WERI-Rb-1 (cell line): ENCODE data around the gene LYRM4.

Experiments
- DNase-seq: peaks from one replicate; pipeline ENCODE4 v3.0.0-alpha.2; 2020
- H3K27ac ChIP-seq: fragments of 250-450 bp; sonication (Bioruptor Pico); 2 replicates; pipeline ENCODE4 v1.5.1; 2020; ENCODE audit warnings: mild to moderate bottlenecking, moderate library complexity
- H3K27me3 ChIP-seq: fragments of 250-450 bp; sonication (Bioruptor Pico); 2 replicates; pipeline ENCODE4 v1.5.1; 2021; ENCODE audit warnings: mild to moderate bottlenecking, low read depth, moderate library complexity; ENCODE audit not compliant: insufficient read depth, severe bottlenecking
- H3K36me3 ChIP-seq: fragments of 250-450 bp; sonication (Bioruptor Pico); 2 replicates; pipeline ENCODE4 v1.5.1; 2020; ENCODE audit warnings: mild to moderate bottlenecking, moderate library complexity
- H3K4me3 ChIP-seq: 2 replicates; pipeline ENCODE4 v1.5.1; 2011; ENCODE audit warnings: low read depth, mild to moderate bottlenecking, control low read depth, low read length
- H3K9me3 ChIP-seq: fragments of 250-450 bp; sonication (Bioruptor Pico); 2 replicates; pipeline ENCODE4 v1.5.1; 2021; ENCODE audit warnings: mild to moderate bottlenecking, moderate library complexity; ENCODE audit not compliant: severe bottlenecking
- TF ChIP-seq, protein P1 (sequence below): IDR thresholded peaks from 2 replicates; pipeline ENCODE4 v1.5.1; 2011; ENCODE audit warnings: low read depth, mild to moderate bottlenecking, control low read depth, inconsistent platforms, low read length

Gene LYRM4

DNA sequence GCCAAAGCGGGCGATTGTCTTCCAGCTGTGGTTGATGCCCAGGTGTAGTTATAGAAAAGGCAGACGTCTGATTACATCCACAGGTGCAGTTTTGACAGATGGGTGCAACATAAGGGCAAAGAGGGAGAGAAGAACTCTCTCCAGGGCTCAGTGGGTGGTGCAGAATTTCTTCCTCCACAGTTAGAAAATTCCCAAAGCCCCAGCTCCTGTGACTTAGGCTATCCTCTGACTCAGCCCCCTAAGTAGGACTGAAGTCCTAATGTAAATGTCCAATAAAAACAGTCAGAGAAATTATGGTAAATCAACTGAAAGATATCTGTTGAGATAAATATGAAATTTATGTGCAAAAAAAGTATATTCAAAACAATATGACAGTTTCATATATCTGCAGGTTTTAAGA, 31.4 kb downstream of the LYRM4 start:
- TF ChIP-seq, protein P1, sequence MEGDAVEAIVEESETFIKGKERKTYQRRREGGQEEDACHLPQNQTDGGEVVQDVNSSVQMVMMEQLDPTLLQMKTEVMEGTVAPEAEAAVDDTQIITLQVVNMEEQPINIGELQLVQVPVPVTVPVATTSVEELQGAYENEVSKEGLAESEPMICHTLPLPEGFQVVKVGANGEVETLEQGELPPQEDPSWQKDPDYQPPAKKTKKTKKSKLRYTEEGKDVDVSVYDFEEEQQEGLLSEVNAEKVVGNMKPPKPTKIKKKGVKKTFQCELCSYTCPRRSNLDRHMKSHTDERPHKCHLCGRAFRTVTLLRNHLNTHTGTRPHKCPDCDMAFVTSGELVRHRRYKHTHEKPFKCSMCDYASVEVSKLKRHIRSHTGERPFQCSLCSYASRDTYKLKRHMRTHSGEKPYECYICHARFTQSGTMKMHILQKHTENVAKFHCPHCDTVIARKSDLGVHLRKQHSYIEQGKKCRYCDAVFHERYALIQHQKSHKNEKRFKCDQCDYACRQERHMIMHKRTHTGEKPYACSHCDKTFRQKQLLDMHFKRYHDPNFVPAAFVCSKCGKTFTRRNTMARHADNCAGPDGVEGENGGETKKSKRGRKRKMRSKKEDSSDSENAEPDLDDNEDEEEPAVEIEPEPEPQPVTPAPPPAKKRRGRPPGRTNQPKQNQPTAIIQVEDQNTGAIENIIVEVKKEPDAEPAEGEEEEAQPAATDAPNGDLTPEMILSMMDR: no peak
- H3K4me3 ChIP-seq: no peak overlapping the region
- H3K9me3 ChIP-seq: no peaks in the 10 kb centered on the region
- H3K27me3 ChIP-seq: no peaks in the 10 kb centered on the region
- H3K36me3 ChIP-seq: no peaks in the 10 kb centered on the region
- no peak for DNase-seq
- H3K27ac ChIP-seq: no peak overlapping the region

DNA sequence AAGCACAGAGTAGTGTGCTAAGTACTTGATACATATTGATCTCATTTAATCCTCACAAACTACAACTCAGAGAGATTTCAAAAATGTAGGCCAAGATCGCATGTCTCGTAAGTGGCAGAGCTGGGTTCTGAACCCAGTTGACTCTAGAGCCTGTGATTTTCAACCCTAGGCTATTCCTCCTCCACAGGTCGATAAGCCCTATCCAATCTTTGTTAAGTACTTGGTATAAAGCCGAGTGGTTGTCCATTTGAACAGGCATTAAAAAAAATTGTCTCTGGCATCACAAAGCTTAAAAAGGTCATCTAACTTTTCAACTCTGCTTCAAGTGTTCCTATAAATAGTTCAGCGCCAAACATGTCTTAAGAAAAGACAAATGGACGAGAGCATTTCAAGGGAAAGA, 37.4 kb downstream of the LYRM4 start:
- Histone ChIP-seq H3K36me3 (peaks cover 5% of the 10 kb centered on the region), H3K4me3 (no peak overlapping the region)
- DNase-seq: peak; percentile 52

DNA sequence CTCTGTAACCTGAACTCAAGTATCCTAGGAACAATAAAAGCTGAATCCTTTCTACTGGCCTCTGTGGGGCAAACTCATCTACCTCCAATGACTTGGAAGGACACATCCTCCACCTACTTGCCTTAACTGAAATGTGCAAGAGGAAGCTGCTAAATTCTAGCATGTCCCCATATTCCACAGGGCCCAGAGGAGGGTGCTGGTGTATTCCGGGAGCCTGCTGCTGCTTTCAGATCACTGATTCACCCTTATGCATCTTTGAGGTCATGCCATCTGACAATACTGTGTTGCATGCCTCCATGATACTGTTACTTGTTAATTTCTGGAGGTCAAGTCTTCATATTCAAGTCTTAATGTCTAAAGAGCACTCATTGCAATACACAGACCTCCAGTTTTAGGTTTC, 40.3 kb downstream of the LYRM4 start:
- Histone ChIP-seq H3K36me3 (peaks cover 5% of the 10 kb centered on the region), H3K27ac (no peak overlapping the region), H3K4me3 (no peak overlapping the region), H3K27me3 (no peaks in the 10 kb centered on the region), H3K9me3 (no peaks in the 10 kb centered on the region)
- no peak for DNase-seq
- TF ChIP-seq, protein P1: 0 out of 2 replicates have a peak, but pooled peaks have one; percentile 17

More for the DNA sequence above, 37.4 kb downstream of the LYRM4 start:
- H3K9me3 ChIP-seq: no peaks in the 10 kb centered on the region
- H3K27me3 ChIP-seq: no peaks in the 10 kb centered on the region
- TF ChIP-seq, protein P1: no peak
- no peak overlapping the region for H3K27ac ChIP-seq

DNA sequence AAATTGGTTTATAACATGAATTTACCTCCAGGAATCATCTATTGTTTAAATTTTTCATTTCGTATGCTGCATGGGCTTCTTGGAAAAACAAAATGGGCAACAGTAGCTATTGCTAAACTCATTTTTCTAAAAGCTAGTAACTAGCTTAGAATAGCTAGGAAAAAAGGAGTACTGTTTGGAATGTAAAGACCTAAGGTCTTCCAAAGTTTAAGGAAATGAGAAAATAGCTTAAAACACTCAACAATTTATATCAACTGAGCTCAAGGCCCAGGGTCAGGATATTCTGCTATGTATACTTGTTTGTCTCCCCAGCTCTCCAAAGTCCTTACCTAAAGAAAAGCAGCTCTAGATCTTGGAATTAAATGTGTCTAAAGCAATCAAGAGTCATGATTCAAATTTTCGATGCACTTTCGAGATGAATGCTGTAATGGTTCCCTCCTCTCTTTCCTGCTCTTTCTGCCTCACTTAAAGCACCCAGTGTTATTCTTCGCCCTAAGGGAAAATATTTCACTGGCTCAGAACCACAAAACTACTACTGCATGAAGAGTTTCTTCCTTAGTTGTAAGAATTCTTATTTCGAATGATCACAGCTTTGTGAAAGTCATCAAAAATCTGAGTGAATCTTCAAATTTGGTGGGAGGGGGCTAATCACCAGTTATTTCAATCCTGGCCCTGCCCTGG, 41.6 kb downstream of the LYRM4 start:
- Histone ChIP-seq H3K9me3 (no peaks in the 10 kb centered on the region), H3K27ac (no peak overlapping the region), H3K27me3 (no peaks in the 10 kb centered on the region), H3K4me3 (no peak overlapping the region), H3K36me3 (peaks cover 11% of the 10 kb centered on the region)
- no peak for DNase-seq
- TF ChIP-seq, protein P1: no peak

DNA sequence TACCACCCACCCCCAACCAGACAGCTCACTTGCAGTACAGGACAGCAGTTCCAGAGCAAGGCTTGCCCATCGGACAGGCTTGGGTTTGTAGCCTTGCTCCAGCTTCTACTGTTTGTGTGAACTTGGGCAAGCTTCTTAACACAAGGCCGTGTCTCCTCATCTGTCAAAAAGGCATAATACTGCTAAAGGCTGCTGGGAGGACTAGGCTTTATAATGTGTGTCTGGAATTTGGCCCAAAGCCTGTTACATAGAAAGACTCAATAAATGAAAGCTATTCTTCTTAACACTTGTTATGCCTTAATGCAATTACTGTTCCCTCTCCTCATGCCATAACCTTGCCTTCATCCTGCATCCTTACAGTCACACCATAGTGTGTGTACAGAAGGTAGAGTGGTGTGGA, 43.4 kb downstream of the LYRM4 start:
- TF ChIP-seq, protein P1: no peak
- peak overlapping the region; percentile 59 for H3K27ac ChIP-seq
- H3K4me3 ChIP-seq: no peak overlapping the region
- H3K9me3 ChIP-seq: no peaks in the 10 kb centered on the region
- peaks cover 28% of the 10 kb centered on the region for H3K36me3 ChIP-seq
- no peaks in the 10 kb centered on the region for H3K27me3 ChIP-seq
- DNase-seq: peak; percentile 49

DNA sequence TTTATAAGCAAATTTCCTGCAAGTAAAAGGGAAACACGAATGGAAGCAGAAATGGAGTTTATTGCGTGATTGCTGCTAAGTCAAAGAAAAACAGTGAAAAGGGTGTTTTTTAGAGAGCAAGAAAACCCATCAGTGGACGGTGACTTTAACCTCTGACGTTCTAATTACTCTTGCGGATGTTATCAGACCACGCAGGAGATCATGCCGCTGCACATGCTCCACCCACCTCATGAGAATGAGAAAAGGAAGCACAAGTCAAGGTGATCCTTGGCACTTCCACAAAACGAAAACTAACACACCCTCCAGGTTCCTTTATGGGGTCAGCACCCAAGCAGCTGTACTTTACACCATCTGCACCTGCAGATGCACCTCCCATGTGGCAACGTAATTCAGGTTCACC, 45.0 kb downstream of the LYRM4 start:
- no peak for DNase-seq
- H3K27ac ChIP-seq: peak overlapping the region; percentile 59; the same call in 1 of the 2 replicates
- H3K4me3 ChIP-seq: no peak overlapping the region
- H3K36me3 ChIP-seq: peaks cover 23% of the 10 kb centered on the region
- no peaks in the 10 kb centered on the region for H3K27me3 ChIP-seq
- H3K9me3 ChIP-seq: no peaks in the 10 kb centered on the region
- TF ChIP-seq, protein P1: no peak
